Endothelial cell of umbilical vein (primary cell): ENCODE measurements around the gene SAP30.

Source experiments
- CTCF ChIP-seq, 2 donors: IDR thresholded peaks; 1 replicate in 1 of 2; 2 replicates in 1 of 2; pipeline ENCODE4 v1.5.1; 2011; ENCODE audit warnings: low read length in 2 of 2, mild to moderate bottlenecking in 2 of 2, moderate library complexity in 2 of 2, control low read depth in 1 of 2, inconsistent platforms in 1 of 2, low read depth in 1 of 2; ENCODE audit not compliant: insufficient read depth in 1 of 2; ENCODE audit errors: extremely low read depth in 1 of 2
- POLR2AphosphoS5 ChIP-seq: IDR thresholded peaks from 2 replicates; pipeline ENCODE4 v1.6.1; 2012; ENCODE audit warnings: low read depth, mild to moderate bottlenecking, control low read depth, low read length, moderate library complexity; ENCODE audit not compliant: insufficient read depth

- TF ChIP-seq POLR2AphosphoS5 (no peak), CTCF (IDR thresholded peaks at IDR 0.05; ENCODE audit: extremely low read depth in 1 of 2, insufficient read depth in 1 of 2, low read depth in 1 of 2, low read length in 2 of 2) (no peak)
Measured at GRCh38 chr4:173398220-173398619, 27.5 kb downstream of the SAP30 start.
